ENCODE results near the gene TMEM170A.

Gene TMEM170A

GRCh38 chr16:75486676-75487313 lies 22.3 kb upstream of the TMEM170A start:
- no peak for DNase-seq (ENCODE audit: low read depth)
- no peak for TF ChIP-seq CTCF (IDR thresholded peaks at IDR 0.05; ENCODE audit: low read length, missing control alignments)
- H3K4me3 ChIP-seq (replicated peaks; ENCODE audit: low read depth, low read length), result no peak overlapping the region

- no peak for DNase-seq (ENCODE audit: low read depth)
- no peak for TF ChIP-seq CTCF (IDR thresholded peaks at IDR 0.05; ENCODE audit: low read length, missing control alignments)
- no peak overlapping the region for H3K4me3 ChIP-seq (replicated peaks; ENCODE audit: low read depth, low read length)
Measured at GRCh38 chr16:75486014-75486675, 21.7 kb upstream of the TMEM170A start.

- DNase-seq (ENCODE audit: low read depth), result no peak
- TF ChIP-seq CTCF (IDR thresholded peaks at IDR 0.05; ENCODE audit: low read length, missing control alignments), result no peak
- H3K4me3 ChIP-seq (replicated peaks; ENCODE audit: low read depth, low read length), result no peak overlapping the region
Measured at GRCh38 chr16:75485230-75486013, 20.9 kb upstream of the TMEM170A start.

- no peak for DNase-seq (ENCODE audit: low read depth)
- no peak for TF ChIP-seq CTCF (IDR thresholded peaks at IDR 0.05; ENCODE audit: low read length, missing control alignments)
- no peak overlapping the region for H3K4me3 ChIP-seq (replicated peaks; ENCODE audit: low read depth, low read length)
Measured at GRCh38 chr16:75483222-75483621, 18.7 kb upstream of the TMEM170A start.

DNA sequence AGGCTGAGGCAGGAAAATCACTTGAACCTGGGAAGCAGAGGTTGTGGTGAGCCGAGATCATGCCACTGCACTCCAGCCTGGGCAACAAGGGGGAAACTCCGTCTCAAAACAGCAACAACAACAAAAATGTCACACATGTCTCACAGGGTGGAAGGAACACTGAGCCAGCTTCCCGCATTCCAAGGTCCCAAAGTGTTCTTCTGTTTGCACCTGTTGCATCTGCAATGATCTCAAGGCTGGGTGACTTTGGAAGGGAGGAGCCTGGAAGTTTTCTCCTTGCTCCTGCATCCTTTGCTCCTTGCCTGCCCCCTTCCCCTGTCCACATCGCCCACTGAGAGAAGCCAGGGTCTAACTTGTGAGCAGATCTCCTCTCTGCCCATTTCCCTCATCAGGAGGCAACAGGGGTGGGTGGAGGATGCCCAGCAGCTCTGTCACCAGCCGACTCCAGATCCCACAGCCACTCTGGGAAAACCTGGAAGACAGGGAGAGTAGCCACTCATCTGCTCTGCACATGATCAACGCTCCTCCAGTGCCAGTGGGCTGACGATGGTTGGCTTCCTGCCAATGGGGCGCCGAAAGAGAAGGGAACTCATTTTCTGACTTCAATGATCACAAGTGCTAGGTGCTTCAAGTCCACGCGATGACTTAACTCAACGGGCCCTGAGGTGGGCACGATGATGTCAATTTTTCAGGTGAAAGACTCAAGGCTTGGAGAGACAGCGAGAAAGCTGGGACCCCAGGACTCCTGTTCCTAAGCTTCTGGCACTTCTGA lies 18.1 kb upstream of the TMEM170A start:
- no peak for DNase-seq (ENCODE audit: low read depth)
- TF ChIP-seq CTCF (IDR thresholded peaks at IDR 0.05; ENCODE audit: low read length, missing control alignments), result no peak
- no peak overlapping the region for H3K4me3 ChIP-seq (replicated peaks; ENCODE audit: low read depth, low read length)

DNA sequence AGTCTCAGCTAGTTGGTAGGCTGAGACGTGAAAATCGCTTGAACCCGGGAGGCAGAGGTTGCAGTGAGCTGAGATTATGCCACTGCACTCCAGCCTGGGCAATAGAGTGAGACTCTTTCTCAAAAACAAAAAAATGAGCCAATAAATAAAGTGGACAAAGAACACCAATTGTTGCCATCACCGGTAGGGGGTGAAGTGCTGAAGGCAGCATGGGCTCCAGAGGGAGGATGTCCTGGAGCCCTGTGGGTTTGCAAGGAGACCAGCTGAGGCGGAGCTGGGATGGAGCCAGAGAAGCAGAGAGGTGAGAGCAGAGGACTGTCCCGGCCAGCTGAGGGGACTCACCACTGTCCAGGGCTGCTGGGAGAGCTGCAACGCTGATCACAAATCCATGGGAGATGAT lies 17.0 kb upstream of the TMEM170A start:
- no peak for TF ChIP-seq CTCF (IDR thresholded peaks at IDR 0.05; ENCODE audit: low read length, missing control alignments)
- no peak overlapping the region for H3K4me3 ChIP-seq (replicated peaks; ENCODE audit: low read depth, low read length)
- no peak for DNase-seq (ENCODE audit: low read depth)
